Superior temporal gyrus (tissue), 1 donor: Measurements from ENCODE around the gene STYX.

Experiments used
- DNase-seq: peaks from one replicate; pipeline ENCODE4 v3.0.0-alpha.2; 2016; ENCODE audit errors: extremely low spot score

STYX gene, protein sequence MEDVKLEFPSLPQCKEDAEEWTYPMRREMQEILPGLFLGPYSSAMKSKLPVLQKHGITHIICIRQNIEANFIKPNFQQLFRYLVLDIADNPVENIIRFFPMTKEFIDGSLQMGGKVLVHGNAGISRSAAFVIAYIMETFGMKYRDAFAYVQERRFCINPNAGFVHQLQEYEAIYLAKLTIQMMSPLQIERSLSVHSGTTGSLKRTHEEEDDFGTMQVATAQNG

DNA sequence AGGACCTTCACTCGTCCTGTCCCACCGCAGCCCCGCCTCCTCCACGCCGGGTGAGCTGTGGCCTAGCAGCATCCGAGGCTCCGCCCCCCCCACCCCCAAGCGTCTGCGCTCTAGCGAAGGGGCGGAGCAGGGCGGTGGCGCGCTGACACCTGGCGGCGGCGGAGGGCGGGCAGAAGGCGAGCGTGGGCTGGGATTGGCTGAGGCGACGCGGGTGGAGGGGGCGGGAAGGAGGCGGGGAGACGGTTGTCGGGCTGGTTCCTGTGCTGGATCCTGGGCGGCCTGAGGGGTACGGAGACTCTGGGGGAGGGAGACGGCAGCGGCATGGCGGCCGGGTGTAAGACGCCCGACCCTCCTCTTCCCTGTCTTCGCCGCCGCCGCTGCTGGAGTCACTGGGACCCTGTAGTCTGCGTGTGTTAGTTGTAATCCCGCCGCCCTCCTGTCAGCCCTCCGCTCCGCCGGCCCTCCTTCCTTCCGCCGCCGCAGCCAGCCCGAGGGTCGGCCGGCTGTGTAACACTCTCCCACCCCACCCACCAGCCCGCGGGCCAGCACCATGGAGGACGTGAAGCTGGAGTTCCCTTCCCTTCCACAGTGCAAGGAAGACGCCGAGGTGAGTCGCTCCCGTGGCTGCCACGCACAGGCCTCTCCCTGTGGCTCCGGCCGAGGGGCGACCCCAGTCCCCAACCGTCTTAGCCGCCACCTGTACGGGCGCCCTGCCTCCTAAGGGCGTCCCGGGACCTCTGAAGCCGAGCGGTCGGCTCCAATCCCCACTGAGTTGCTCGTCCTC is at the start of gene STYX:
TSS of gene STYX (plus strand) at position 242 of the 784 bp plus-strand sequence. CDS start at position 551, 309 bp downstream.
- DNase-seq, result peak; percentile 88

DNA sequence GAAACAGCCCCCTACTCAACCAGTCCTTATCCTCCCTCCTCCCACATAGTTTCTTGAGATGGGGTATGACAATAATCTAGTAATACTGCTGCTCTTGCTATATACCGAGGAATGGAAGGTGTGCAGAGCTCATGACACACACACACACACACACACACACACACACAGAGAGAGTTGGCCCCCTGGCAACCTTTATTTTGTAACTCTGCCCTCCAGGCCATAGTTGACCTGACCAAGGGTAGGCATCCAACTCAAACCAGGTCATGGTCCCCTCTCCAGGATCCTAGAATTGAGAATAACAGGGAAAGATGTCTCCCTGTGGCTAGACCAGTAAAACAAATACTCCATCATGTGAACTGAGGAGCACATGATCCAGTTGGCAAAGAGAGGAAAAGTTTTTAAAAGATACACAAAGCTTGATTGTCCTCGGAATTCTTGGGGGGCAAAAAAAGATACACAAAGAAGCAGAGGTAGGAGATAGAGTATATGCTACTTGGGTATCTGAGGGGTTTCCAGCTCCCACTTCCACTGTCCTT is 45.9 kb upstream of the STYX start:
- no peak for DNase-seq

DNA sequence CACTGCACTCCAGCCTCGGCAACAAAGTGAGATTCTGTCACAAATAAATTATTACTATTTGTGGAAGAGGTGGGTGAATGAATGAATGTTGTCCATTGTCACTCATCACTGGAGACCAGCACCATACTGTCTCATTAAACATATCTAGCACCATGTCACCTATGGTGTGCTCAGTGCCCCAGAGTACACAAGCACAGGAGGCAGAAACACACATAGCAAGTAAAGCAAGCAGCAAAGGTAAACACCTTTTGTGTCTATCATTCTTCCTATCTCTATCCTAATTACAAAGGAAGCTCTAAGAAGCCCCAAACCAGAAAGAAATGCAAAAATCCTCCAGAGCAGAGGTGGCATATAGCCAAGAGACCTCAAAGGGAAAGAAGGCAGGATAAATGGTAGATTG is 43.8 kb upstream of the STYX start:
- DNase-seq, result no peak

DNA sequence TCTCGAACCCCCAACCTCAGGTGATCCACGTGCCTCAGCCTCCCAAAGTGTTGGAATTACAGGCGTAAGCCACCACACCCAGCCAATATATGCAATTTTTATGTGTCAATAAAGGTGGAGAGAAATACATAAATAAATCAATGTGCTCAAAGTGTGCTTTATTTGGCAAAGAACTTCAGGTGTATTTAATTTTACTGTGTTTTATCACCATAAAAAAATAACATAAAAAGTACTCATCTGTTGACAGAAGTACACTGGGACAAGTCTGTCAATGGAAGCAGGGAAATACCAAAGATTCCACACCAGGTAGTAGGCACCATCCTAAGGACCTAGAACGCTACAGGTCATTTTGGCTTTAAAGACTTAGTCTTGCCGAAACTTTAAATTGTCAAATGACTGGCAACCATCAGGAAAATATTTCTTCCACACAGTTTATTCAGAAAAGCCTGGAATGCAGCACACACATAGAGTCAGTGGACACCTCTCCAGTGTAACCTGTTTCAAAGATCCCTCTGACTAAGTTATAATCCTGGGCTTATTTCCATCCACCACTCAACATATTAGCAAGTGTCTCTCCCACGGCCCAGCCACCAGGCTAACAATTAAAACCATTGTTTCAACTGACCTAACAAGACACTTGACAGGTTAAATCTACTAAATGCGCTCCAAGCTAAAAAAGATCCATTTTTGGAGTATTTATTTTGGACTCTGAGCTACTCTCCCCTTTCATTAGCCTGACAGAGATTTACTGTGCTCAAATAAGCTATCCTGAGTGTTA is 38.8 kb upstream of the STYX start:
- no peak for DNase-seq

DNA sequence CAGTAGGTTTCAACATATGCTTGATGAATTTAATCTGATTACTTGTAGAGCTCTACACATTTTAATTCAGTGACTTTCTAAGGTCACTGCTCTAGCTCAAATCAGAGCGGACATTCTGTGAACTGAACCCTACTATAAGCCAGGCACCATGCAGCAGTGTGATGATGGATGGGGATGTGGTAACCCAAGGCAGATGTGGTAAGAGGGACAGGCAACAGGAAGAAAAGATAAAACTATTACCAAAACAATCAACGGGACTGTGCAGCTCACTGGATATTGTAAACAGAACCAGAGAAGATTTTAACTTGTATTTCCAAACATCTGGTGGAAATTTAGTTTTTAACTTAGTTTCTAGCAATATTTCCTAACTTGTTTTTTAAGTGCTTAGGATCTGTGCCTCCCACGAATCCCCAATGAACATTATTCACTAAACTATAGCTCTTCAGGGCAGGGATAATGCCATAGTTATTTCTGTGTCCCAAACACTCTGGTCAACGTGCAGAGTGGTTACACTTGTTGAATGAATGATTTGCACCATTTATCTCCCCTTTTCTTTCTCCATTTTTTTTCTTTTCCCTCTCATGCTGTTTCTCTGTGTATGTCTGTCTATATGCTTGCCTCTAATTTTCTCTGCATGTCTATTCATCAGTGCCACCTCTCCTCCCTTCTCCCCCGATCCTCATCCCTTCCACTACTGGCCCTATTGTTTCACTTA is 37.6 kb upstream of the STYX start:
- DNase-seq, result no peak

DNA sequence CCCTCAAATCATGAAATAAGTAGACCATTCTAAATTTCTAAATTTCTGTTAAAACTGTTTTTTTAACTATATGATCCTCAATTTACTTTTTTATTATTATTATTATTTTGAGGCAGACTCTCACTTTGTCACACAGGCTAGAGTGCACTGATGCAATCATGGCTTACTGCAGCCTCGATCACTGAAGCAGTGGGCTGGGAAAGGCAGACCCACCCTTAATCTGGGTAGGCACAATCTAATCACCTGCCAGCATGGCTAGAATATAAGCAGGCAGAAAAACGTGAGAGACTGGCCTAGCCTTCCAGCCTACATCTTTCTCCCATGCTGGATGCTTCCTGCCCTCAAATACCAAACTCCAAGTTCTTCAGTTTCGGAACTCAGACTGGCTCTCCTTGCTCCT is 36.9 kb upstream of the STYX start:
- DNase-seq, result no peak

DNA sequence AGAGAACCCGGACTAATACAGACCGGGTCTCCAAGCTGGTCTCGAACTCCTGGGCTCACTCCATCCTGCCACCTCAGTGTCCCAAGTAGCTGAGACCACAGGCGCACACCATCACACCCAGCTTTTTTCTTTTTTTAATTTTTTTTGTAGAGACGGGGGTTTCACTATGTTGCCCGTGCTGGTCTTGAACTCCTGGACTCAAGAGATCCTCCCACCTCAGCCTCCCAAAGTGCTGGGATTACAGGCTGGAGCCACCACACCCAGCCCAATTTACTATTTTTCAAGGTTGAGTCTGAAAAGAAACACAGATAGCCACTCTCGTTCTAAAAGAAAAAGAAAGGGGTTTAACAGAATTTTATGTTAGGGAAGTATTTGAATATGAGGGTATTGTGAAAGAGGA is 36.4 kb upstream of the STYX start:
- DNase-seq, result no peak

DNA sequence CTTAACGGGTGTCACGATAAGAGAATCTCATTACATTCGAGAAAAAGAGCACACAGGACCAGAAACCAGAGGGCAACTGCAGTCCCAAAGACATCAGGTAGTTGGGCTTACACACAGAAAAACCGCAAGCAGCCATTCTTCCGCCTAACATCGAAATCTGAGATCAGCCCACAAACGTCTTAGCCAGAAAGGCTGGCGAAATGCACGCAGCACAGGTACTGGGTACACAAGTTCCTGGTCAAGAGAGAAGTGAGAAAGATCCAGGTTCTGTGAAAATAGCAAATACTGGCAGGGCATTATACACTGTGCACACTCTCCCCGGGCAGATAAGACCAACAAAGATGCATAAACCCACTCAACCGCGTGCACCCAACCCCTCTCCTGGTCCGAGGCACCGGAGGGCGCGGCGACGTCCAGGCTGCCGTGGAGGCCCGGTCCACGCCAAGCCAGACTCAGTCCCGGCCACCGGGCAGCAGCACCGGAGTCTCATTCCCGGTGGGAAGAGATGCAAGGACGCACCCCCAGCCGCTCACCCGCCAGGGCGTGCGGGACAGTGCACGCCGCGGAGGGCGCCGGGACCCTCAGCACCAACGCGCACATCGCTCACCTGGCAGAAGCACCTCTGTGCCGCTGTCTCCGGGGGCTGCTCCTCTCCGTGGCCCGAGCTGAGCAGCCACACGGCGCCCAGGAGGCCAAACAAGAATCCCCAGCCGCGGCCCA is 35.0 kb upstream of the STYX start:
- DNase-seq, result peak; percentile 42

DNA sequence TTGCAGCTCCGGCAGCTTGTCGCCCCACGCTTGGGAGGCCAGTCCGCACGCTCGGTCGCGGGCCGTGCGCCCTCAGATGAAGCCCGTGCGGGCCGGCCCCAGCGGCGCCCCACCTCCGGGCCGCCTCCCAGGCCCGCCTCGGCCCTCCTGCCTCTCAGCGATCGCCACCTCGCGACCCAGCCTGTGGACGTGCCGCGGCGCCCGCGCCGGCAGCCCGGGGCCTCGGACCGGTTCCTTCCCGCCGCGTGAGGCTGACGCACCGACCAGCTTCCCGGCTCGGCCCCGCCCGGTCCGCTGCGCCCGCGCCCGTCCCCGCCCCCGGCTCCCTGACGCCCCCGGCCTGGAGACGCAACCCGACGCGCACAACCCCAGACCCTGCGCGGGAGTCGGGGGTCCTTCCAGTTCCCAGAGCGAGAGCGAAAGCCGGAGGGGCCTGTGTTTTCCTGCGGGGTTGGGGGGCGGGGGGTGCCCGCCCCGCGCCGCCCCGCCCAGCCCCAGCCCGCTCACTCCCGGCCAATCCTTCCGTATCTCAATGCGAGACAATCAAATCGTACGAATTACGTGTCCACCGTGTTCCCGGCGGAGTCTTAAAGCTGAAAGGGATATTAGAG is 34.4 kb upstream of the STYX start, which contains the start of gene ERO1A:
TSS of gene ERO1A (minus strand) at position 78 of the 611 bp plus-strand sequence. CDS start at position 1, 77 bp downstream.
- DNase-seq, result peak; percentile 58

DNA sequence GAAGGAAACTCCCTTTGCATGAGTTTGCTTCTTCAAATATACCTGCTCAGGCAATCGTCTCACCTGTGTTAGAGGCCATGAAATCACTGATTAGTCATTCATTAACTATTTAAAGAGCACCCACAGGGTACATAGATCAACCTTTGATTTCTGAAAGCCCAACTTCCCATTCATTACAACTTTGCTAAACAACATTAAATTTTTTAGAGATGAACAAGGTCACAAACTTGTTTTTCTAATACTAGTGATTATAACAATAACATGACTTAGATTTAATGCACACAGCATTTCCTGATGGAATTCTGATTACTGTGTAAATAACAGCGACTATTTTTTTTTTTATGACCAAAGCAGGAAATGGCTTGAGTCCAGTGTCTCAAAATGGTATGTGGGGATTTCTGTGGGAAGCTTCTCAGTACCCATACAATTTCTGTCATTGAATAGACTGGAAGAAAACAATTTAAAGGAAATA is 29.2 kb upstream of the STYX start:
- no peak for DNase-seq

DNA sequence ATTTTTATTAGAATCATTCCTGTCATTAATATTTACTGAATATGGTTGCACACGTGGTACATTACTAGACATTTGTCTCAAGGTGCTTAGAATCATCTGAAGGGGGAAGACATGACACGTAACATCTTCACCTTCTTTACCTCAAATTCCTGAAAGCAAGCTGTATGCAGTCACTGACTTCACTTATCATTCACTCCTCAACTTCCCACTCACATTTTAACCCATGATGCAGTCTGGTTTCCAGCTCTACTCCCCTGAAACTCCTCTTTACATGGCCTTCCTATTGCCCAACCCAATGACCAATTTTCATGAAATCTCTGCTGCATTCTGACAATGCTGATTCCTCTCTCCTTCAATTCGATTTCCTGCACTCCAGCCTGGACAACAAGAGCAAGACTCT is 28.7 kb upstream of the STYX start:
- DNase-seq, result no peak

DNA sequence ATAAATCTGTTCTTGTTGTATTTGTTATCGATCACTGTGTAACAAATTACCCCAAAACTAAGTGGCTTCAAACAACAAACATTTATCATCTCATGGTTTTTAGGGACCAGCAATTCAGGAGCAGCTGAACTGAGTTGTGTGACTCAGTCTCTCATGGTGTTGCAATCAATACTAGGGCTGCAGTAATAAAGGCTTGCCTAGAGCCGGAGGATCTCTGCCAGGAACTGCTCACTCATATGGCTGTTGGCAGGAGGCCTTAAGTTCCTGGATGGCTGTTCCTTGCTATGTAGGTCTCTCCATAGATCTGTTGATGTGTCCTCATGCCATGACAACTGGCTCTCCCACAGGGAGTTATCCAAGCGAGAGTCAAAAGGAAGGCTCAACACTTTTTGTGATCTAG is 26.7 kb upstream of the STYX start:
- DNase-seq, result no peak

DNA sequence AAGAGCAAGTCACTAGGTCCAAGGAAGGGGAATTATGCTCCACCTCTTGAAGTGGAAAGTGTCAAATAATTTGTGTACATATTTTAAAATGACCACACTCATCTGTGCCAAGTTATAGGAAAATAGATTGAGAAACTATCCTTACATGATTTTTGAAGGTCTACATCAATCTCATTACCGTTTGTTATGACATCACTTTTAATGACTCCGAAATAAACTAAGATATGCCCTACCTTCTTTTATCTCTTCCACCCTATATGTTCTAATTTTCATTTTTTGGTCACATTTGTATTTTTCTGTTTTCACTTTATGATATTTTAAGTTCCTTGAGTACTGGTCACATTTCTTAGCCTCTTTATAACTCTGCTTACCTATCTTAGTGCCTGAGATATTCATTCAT is 26.3 kb upstream of the STYX start:
- DNase-seq, result no peak

DNA sequence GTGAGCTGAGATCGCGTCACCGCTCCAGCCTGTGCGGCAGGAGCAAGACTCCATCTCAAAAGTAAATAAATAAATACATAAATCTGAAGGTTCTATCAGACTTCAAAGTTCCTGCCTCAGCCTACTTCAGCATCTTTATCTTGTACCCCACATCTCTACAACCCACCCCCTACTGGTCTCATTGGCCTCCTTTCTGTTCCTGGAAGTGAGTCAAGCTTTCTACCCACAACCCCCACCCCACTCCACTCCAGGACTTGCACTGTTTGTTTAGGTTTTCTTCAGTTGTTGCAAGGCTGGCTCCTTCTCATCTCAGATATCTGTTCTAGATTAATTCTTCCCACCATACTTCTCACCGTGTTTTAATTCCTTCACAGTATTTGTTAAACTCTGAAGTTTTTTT is 23.7 kb upstream of the STYX start:
- no peak for DNase-seq

DNA sequence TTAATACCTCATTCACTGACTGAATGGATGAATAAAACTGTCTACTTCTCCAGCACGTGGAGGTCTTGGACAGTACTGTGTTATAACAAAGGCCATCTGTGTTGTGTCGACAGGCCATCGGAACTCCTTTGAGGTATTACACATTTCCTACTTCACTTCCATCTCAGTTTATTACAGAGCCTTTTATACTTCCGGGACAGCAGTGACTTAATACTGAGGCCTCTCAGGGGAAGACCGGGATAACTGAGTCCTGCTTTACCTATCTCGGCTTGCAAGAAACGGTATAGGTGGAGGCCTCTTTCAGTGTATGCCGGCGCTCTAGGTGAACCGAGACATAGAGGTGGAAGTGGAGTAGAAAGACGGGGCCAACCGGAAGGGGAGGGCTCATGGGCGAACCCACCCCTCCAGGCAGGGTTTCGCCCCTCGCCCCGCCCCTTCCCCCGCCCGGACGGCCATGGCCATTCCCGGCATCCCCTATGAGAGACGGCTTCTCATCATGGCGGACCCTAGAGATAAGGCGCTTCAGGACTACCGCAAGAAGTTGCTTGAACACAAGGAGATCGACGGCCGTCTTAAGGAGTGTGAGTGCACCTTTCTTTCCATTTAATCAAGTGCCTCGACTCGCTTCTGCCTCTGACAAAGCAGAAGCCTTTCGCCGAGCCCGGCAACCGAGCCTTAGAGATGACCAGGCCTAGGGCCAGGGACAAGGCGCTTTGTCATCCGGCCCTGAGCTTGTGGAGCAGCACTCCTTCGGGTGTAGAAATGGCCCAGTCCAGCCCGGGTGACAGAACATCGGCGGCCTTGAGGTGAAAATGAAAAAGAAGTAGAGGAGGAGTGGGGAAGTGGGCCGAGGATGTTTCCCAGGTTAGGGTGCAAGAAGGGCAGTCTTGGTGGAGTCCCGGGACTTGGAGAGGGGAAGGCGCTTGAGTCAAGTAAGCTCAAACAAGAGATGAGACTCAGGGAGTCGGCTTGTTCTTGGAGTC is 23.0 kb upstream of the STYX start, which contains the start of gene PSMC6:
TSS of gene PSMC6 (plus strand) at position 477 of the 983 bp plus-strand sequence. CDS start at position 497, 20 bp downstream.
- DNase-seq, result peak; percentile 92

DNA sequence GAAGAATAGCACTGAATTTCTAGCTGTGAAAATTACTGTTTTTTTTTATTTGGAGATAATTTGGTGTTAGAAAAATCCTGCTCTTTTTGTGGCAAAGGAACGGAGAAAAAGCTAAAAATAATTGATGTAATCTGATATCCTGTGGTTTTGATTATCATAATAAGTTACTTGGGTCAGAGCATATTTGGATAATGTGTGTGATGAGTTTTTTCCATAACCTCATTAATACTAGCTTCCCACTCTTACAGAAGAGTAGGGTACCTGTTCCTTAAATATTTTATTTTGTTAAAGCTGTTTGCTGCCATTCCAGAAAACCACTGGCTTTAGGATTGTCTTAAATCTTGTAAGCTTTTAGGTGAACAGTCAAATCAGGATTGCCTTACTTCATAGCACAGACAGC is 18.3 kb upstream of the STYX start:
- no peak for DNase-seq

DNA sequence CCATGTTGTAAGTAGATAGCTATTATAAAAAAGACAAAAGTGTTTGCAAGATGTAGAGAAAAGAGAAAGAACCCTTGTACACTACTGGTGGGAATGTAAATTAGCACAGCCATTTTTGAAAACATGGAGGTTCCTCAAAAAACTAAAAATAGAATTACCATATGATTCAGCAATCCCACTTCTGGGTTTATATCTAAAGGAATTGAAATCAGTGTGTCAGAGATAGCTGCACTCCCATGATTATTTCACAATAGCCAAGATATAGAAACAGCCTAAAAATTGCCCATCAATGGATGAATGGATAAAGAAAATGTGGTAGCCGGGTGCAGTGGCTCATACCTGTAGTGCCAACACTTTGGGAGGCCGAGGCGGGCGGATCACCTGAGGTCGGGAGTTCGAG is 13.8 kb upstream of the STYX start:
- DNase-seq, result no peak

DNA sequence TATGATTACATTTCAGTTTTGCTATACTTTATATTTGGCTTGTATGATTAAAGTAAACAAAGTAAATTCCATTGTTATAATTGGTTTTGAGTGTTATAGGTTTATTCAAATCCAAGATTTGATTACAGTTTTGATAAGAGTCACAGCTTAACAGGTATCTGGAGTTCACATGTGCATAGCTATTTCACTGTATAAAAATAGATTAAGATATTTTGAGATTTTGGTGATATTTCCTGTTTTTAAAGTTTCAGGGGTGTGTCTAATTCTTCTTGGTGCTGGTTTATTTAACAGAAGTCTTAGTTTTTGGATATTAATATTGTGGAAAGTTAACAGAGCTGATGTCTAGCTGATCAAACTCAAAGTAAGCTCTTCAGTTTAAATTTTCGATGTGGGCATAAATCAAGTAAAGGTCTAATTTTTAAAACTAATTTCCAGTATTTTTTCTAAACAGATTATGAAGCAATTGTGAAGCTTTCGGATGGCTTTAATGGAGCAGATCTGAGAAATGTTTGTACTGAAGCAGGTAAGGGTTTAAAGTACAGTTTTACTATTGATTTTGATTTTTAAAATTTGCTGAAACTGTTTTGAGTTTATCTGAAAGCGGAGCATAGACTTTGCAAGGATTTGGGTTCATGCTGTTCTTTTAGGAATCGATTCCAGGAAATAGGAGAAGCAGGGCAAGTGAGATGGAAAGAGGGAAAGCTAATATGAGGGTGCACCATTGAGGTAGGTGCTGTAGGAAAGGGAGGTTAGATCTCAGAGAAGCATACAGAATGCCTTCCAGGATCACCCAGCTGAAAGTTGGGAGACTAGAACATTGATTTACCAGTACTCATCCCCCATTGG is 6.2 kb upstream of the STYX start:
- no peak for DNase-seq
